GM18498 (cell line): ENCODE results near the gene HMCN1.
A peak's percentile ranks its signal among the peaks of the same experiment; 100 is the strongest.
"Not testable (repeated sequence)": the region's sequence is repeated elsewhere in the genome, so short reads cannot be mapped to it uniquely, and the experiment has no call there.

Source experiments
- ATAC-seq: cut with Tn5 transposase; IDR thresholded peaks from one replicate; pipeline ENCODE4 v1.9.1; 2021; ENCODE audit warnings: mild to moderate bottlenecking, moderate library complexity; ENCODE audit not compliant: unreplicated experiment

The HMCN1 gene

GRCh38 chr1:185739967-185740366 is 5.8 kb downstream of the HMCN1 start:
- ATAC-seq, result peak; percentile 59

GRCh38 chr1:185741551-185741950 is 7.4 kb downstream of the HMCN1 start:
- ATAC-seq, result no peak

- ATAC-seq, result no peak
Observed at GRCh38 chr1:185742403-185742802, 8.2 kb downstream of the HMCN1 start.

GRCh38 chr1:185745165-185745564 is 11.0 kb downstream of the HMCN1 start:
- no peak for ATAC-seq

GRCh38 chr1:185759061-185759460 is 24.9 kb downstream of the HMCN1 start:
- ATAC-seq, result no peak

GRCh38 chr1:185761841-185762240 is 27.6 kb downstream of the HMCN1 start:
- ATAC-seq, result no peak

- ATAC-seq, result no peak
Observed at GRCh38 chr1:185767508-185768120, 33.4 kb downstream of the HMCN1 start.

- ATAC-seq, result no peak
Observed at GRCh38 chr1:185768371-185768770, 34.2 kb downstream of the HMCN1 start.

GRCh38 chr1:185769136-185769535 is 34.9 kb downstream of the HMCN1 start:
- no peak for ATAC-seq

- ATAC-seq, result no peak
Observed at GRCh38 chr1:185774394-185774793, 40.2 kb downstream of the HMCN1 start.

- no peak for ATAC-seq
Observed at GRCh38 chr1:185775501-185775900, 41.3 kb downstream of the HMCN1 start.

GRCh38 chr1:185776522-185776921 is 42.3 kb downstream of the HMCN1 start:
- no peak for ATAC-seq

- not testable (repeated sequence) for ATAC-seq
Observed at GRCh38 chr1:185783860-185784259, 49.7 kb downstream of the HMCN1 start.

GRCh38 chr1:185785586-185785985 is 51.4 kb downstream of the HMCN1 start:
- ATAC-seq, result no peak

GRCh38 chr1:185786524-185786923 is 52.3 kb downstream of the HMCN1 start:
- ATAC-seq, result no peak

GRCh38 chr1:185787238-185787637 is 53.0 kb downstream of the HMCN1 start:
- no peak for ATAC-seq

GRCh38 chr1:185788386-185788785 is 54.2 kb downstream of the HMCN1 start:
- no peak for ATAC-seq

- no peak for ATAC-seq
Observed at GRCh38 chr1:185789501-185790193, 55.5 kb downstream of the HMCN1 start.

- ATAC-seq, result no peak
Observed at GRCh38 chr1:185790194-185790735, 56.1 kb downstream of the HMCN1 start.

- ATAC-seq, result no peak
Observed at GRCh38 chr1:185792040-185792439, 57.8 kb downstream of the HMCN1 start.

- ATAC-seq, result not testable (repeated sequence)
Observed at GRCh38 chr1:185794495-185794894, 60.3 kb downstream of the HMCN1 start.

GRCh38 chr1:185795181-185795580 is 61.0 kb downstream of the HMCN1 start:
- ATAC-seq, result no peak
